Hepatocyte (in vitro differentiated cells): ENCODE data around the gene MEG3. TPM values are rescaled to one million over a fixed set of nuclear protein-coding genes. Genes with fewer than 3 reads are reported as not detected.
A peak's percentile ranks its signal among the peaks of the same experiment; 100 is the strongest.

Source experiments
- DNase-seq: peaks from one replicate; pipeline ENCODE4 v3.0.0-alpha.2; 2016; ENCODE audit warnings: low spot score
- H2AFZ ChIP-seq: fragments of 200-600 bp; sonication (generic); 2 replicates; pipeline ENCODE4 v1.6.0; 2016; ENCODE audit warnings: antibody characterized with exemption, mild to moderate bottlenecking
- H3K27ac ChIP-seq: fragments of 200-600 bp; sonication (generic); 2 replicates; pipeline ENCODE4 v1.5.1; 2016; ENCODE audit warnings: mild to moderate bottlenecking
- H3K27me3 ChIP-seq: fragments of 200-600 bp; sonication (generic); 2 replicates; pipeline ENCODE4 v1.6.1; 2016
- H3K36me3 ChIP-seq: fragments of 200-600 bp; sonication (generic); replicated peaks from 2 replicates; pipeline ENCODE4 v1.5.1; 2016; ENCODE audit warnings: low read depth; ENCODE audit not compliant: insufficient read depth
- H3K4me1 ChIP-seq: fragments of 200-600 bp; sonication (generic); 2 replicates; pipeline ENCODE4 v1.5.1; 2016; ENCODE audit warnings: mild to moderate bottlenecking, moderate library complexity; ENCODE audit not compliant: insufficient read depth
- H3K4me2 ChIP-seq: fragments of 200-600 bp; sonication (generic); 2 replicates; pipeline ENCODE4 v1.6.0; 2016
- H3K4me3 ChIP-seq: fragments of 200-600 bp; sonication (generic); 2 replicates; pipeline ENCODE4 v1.5.1; 2016; ENCODE audit warnings: mild to moderate bottlenecking
- H3K79me2 ChIP-seq: fragments of 200-600 bp; sonication (generic); 2 replicates; pipeline ENCODE4 v1.6.0; 2017; ENCODE audit warnings: mild to moderate bottlenecking
- H3K9me2 ChIP-seq: fragments of 200-600 bp; sonication (generic); replicated peaks from 2 replicates; pipeline ENCODE4 v1.6.0; 2017; ENCODE audit warnings: mild to moderate bottlenecking; ENCODE audit not compliant: insufficient read depth
- H3K9me3 ChIP-seq: fragments of 200-600 bp; sonication (generic); 2 replicates; pipeline ENCODE4 v1.5.1; 2016; ENCODE audit warnings: low read depth, mild to moderate bottlenecking
- H4K20me1 ChIP-seq: fragments of 200-600 bp; sonication (generic); 2 replicates; pipeline ENCODE4 v1.6.0; 2016; ENCODE audit warnings: mild to moderate bottlenecking; ENCODE audit not compliant: insufficient read depth, poor library complexity, severe bottlenecking
- CTCF ChIP-seq: fragments of 200-600 bp; sonication (generic); IDR thresholded peaks from 2 replicates; pipeline ENCODE4 v1.5.1; 2016; ENCODE audit warnings: antibody characterized with exemption, mild to moderate bottlenecking; ENCODE audit not compliant: poor library complexity
- EZH2 ChIP-seq: fragments of 200-600 bp; sonication (generic); IDR thresholded peaks from 2 replicates; pipeline ENCODE4 v1.6.1; 2016; ENCODE audit warnings: antibody characterized with exemption, mild to moderate bottlenecking, borderline replicate concordance
- EZH2phosphoT487 ChIP-seq: fragments of 200-600 bp; sonication (generic); IDR thresholded peaks from one replicate; pipeline ENCODE4 v1.6.1; 2018; ENCODE audit warnings: antibody characterized with exemption, mild to moderate bottlenecking, low read depth, moderate library complexity; ENCODE audit not compliant: unreplicated experiment, severe bottlenecking
- WGBS: methylation state at CpG from one replicate; pipeline ENCODE4 v1.1.6; 2016; ENCODE audit warnings: low lambda C conversion rate; ENCODE audit errors: missing lambda C conversion rate; 5-methylcytosine and 5-hydroxymethylcytosine counted together
- polyA plus RNA-seq: library from polyadenylated mRNA; unstranded; fragments of >200 nt; fragmentation: Nextera tagmentation; extraction: Ambion mirVana; gene quantifications from 2 replicates; pipeline ENCODE4 v1.2.1, GENCODE V29; 2016
- total RNA-seq: library from RNA; depleted of rRNA; stranded (reverse); fragments of >200 nt; gene quantifications from 2 replicates; pipeline ENCODE4 v1.2.3, GENCODE V29; 2014

MEG3 gene
- total and polyA plus RNA-seq, 2 experiments from 2014 or later: not detected

GRCh38 chr14:100903672-100904185, 77.8 kb downstream of the MEG3 start, which contains the start of gene RTL1:
TSS of gene RTL1 (minus strand) at chr14:100903722. CDS start at chr14:100884788, 18,934 bp downstream.
- WGBS: 65% methylated on average over 11 of the region's 12 CpGs
- Histone ChIP-seq H3K9me2 (no peaks in the 10 kb centered on the region), H3K79me2 (no peaks in the 10 kb centered on the region), H3K4me3 (no peak within 1 kb of the TSS), H2AFZ (no peak within 1 kb of the TSS), H3K9me3 (no peaks in the 10 kb centered on the region), H3K27me3 (peaks cover 29% of the 10 kb centered on the region), H3K27ac (peak within 1 kb of the TSS; percentile 80), H4K20me1 (no peaks in the 10 kb centered on the region), H3K4me1 (peaks cover 64% of the 10 kb centered on the region), H3K36me3 (no peaks in the 10 kb centered on the region), H3K4me2 (peak within 1 kb of the TSS; percentile 92)
- no peak for TF ChIP-seq EZH2phosphoT487
- no peak for TF ChIP-seq EZH2
- no peak for TF ChIP-seq CTCF
- no peak for DNase-seq

GRCh38 chr14:100904307-100905087, 78.6 kb downstream of the MEG3 start:
- TF ChIP-seq EZH2 (no peak), CTCF (peak; percentile 66)
- DNase-seq: peak; percentile 72
- H3K36me3 ChIP-seq: no peaks in the 10 kb centered on the region
- no peaks in the 10 kb centered on the region for H3K9me3 ChIP-seq
- H2AFZ ChIP-seq: no peak overlapping the region
- H3K27ac ChIP-seq: peak overlapping the region; percentile 80
- no peaks in the 10 kb centered on the region for H3K79me2 ChIP-seq
- peaks cover 29% of the 10 kb centered on the region for H3K27me3 ChIP-seq
- 3% methylated on average over 42 of the region's 45 CpGs for WGBS
- no peaks in the 10 kb centered on the region for H3K9me2 ChIP-seq
- no peaks in the 10 kb centered on the region for H4K20me1 ChIP-seq
- H3K4me3 ChIP-seq: no peak overlapping the region
- peaks cover 56% of the 10 kb centered on the region for H3K4me1 ChIP-seq
- peak overlapping the region; percentile 92 for H3K4me2 ChIP-seq

GRCh38 chr14:100905166-100905565, 79.2 kb downstream of the MEG3 start:
- H3K9me3 ChIP-seq: no peaks in the 10 kb centered on the region
- no peaks in the 10 kb centered on the region for H4K20me1 ChIP-seq
- no peaks in the 10 kb centered on the region for H3K79me2 ChIP-seq
- peaks cover 29% of the 10 kb centered on the region for H3K27me3 ChIP-seq
- DNase-seq: no peak
- no peak overlapping the region for H3K27ac ChIP-seq
- no peak overlapping the region for H2AFZ ChIP-seq
- WGBS: 48% methylated on average over 8 of the region's 12 CpGs
- no peaks in the 10 kb centered on the region for H3K36me3 ChIP-seq
- no peak overlapping the region for H3K4me3 ChIP-seq
- H3K9me2 ChIP-seq: no peaks in the 10 kb centered on the region
- TF ChIP-seq EZH2phosphoT487 (no peak), CTCF (no peak), EZH2 (no peak)
- peak overlapping the region; percentile 92 for H3K4me2 ChIP-seq
- H3K4me1 ChIP-seq: peaks cover 51% of the 10 kb centered on the region
